Stimulated activated CD4-positive, alpha-beta T cell treated with anti-CD3 and anti-CD28 coated beads, Interleukin-12 subunit alpha, Interleukin-12 subunit beta, amount 100 ng/mL, for 24 hours (primary cell): ENCODE measurements around the gene DNAAF1.

Experiments used
- DNase-seq, 2 experiments: peaks; one replicate each; pipeline ENCODE4 v3.0.0-alpha.2; 2020; ENCODE audit warnings: low read depth in 2 of 2

The DNAAF1 gene

GRCh38 chr16:84124257-84125073 is 20.6 kb upstream of the DNAAF1 start:
- no peak for DNase-seq

- DNase-seq: no peak
Measured at GRCh38 chr16:84131117-84131516, 14.0 kb upstream of the DNAAF1 start.

GRCh38 chr16:84132527-84133285 is 12.4 kb upstream of the DNAAF1 start:
- no peak for DNase-seq

GRCh38 chr16:84136331-84137125 is 8.6 kb upstream of the DNAAF1 start:
- no peak for DNase-seq

- DNase-seq: no peak
Measured at GRCh38 chr16:84137287-84137686, 7.8 kb upstream of the DNAAF1 start.

- no peak for DNase-seq
Measured at GRCh38 chr16:84137769-84138357, 7.2 kb upstream of the DNAAF1 start.

- DNase-seq: no peak
Measured at GRCh38 chr16:84138500-84138823, 6.6 kb upstream of the DNAAF1 start.

GRCh38 chr16:84138824-84139627 is 6.1 kb upstream of the DNAAF1 start:
- DNase-seq: peak in 1 of 2 experiments; percentile 13

- no peak for DNase-seq
Measured at GRCh38 chr16:84139628-84140258, 5.4 kb upstream of the DNAAF1 start.

GRCh38 chr16:84141143-84141670 is 3.9 kb upstream of the DNAAF1 start:
- DNase-seq: no peak

- DNase-seq: no peak
Measured at GRCh38 chr16:84143081-84143480, 2.0 kb upstream of the DNAAF1 start.

- no peak for DNase-seq
Measured at GRCh38 chr16:84143784-84144199, 1.3 kb upstream of the DNAAF1 start.

- DNase-seq: peak; percentile 5 to 23
Measured at GRCh38 chr16:84144209-84144858, 774 bp upstream of the DNAAF1 start.

- DNase-seq: no peak
Measured at GRCh38 chr16:84150926-84151325, 5.8 kb downstream of the DNAAF1 start.

GRCh38 chr16:84153660-84154214 is 8.6 kb downstream of the DNAAF1 start:
- DNase-seq: no peak

GRCh38 chr16:84155226-84155625 is 10.1 kb downstream of the DNAAF1 start:
- DNase-seq: no peak

- no peak for DNase-seq
Measured at GRCh38 chr16:84155771-84156170, 10.7 kb downstream of the DNAAF1 start.

GRCh38 chr16:84156342-84156784 is 11.3 kb downstream of the DNAAF1 start:
- no peak for DNase-seq

- no peak for DNase-seq
Measured at GRCh38 chr16:84159007-84159406, 13.9 kb downstream of the DNAAF1 start.
